HG03039 (cell line): ENCODE measurements around the gene RNFT2.

ENCODE experiments used
- ATAC-seq: cut with Tn5 transposase; IDR thresholded peaks from one replicate; pipeline ENCODE4 v1.9.1; 2021; ENCODE audit warnings: mild to moderate bottlenecking, moderate library complexity; ENCODE audit not compliant: unreplicated experiment

The RNFT2 gene

GRCh38 chr12:116874324-116874995 is 136.3 kb downstream of the RNFT2 start:
- no peak for ATAC-seq

- ATAC-seq: no peak
Observed at GRCh38 chr12:116876151-116876869, 138.2 kb downstream of the RNFT2 start.

- no peak for ATAC-seq
Observed at GRCh38 chr12:116878567-116879508, 140.7 kb downstream of the RNFT2 start.

GRCh38 chr12:116879509-116880212 is 141.5 kb downstream of the RNFT2 start:
- ATAC-seq: no peak

GRCh38 chr12:116880213-116880816 is 142.2 kb downstream of the RNFT2 start:
- no peak for ATAC-seq

- ATAC-seq: peak; percentile 57
Observed at GRCh38 chr12:116880817-116881324, 142.8 kb downstream of the RNFT2 start.

GRCh38 chr12:116881325-116881876 is 143.3 kb downstream of the RNFT2 start, which contains the start of gene HRK:
Gene HRK, minus strand, starts transcription at chr12:116881441. Its CDS starts 134 bp downstream, at chr12:116881307.
- no peak for ATAC-seq

GRCh38 chr12:116881877-116882507 is 143.9 kb downstream of the RNFT2 start:
- no peak for ATAC-seq

- ATAC-seq: no peak
Observed at GRCh38 chr12:116882742-116883141, 144.6 kb downstream of the RNFT2 start.

- no peak for ATAC-seq
Observed at GRCh38 chr12:116884871-116885270, 146.8 kb downstream of the RNFT2 start.

GRCh38 chr12:116885491-116885890 is 147.4 kb downstream of the RNFT2 start:
- ATAC-seq: no peak

- ATAC-seq: no peak
Observed at GRCh38 chr12:116887244-116887643, 149.1 kb downstream of the RNFT2 start.

- ATAC-seq: no peak
Observed at GRCh38 chr12:116887897-116888296, 149.8 kb downstream of the RNFT2 start.

- ATAC-seq: no peak
Observed at GRCh38 chr12:116890330-116890729, 152.2 kb downstream of the RNFT2 start.

- no peak for ATAC-seq
Observed at GRCh38 chr12:116891019-116891418, 152.9 kb downstream of the RNFT2 start.

- no peak for ATAC-seq
Observed at GRCh38 chr12:116892349-116893140, 154.4 kb downstream of the RNFT2 start.

GRCh38 chr12:116894913-116895312 is 156.8 kb downstream of the RNFT2 start:
- ATAC-seq: no peak

- ATAC-seq: no peak
Observed at GRCh38 chr12:116896411-116896924, 158.4 kb downstream of the RNFT2 start.
